ENCODE results near the gene KCNN1. TPM values are rescaled to one million over a fixed set of nuclear protein-coding genes. Genes with fewer than 3 reads are reported as not detected.

KCNN1 gene
- total RNA-seq, 1 donor, result not detected

DNA sequence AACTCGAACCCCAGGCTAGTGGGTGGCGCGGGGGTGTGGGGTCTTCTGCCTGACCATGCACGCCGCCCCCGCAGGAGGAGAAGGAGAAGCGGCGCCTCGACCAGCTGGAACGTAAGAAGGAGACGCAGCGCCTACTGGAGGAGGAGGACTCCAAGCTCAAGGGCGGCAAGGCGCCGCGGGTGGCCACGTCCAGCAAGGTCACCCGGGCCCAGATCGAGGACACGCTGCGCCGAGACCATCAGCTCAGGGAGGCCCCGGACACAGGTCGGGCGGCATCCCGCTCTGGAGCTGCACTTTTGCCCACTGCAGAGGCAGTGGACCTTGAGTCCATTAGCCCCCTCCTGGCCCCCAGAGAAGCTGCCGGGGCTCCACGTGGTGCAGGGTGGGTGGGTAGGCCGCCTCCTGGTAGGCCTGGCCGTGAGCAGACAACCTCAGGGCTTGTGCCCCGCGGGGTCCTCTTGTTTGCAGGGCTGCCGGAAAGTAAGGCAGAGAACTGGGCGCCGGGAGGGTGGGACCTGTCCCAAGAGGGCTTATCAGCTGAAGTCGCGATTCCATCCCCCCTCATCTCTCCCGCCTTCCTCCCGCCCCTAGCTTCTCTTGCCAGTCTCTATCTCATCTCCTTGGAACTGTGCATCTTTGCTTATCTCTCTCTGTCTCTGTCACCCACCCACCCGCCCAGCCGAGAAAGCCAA lies 24.2 kb upstream of the KCNN1 start:
- TF ChIP-seq, protein P1, sequence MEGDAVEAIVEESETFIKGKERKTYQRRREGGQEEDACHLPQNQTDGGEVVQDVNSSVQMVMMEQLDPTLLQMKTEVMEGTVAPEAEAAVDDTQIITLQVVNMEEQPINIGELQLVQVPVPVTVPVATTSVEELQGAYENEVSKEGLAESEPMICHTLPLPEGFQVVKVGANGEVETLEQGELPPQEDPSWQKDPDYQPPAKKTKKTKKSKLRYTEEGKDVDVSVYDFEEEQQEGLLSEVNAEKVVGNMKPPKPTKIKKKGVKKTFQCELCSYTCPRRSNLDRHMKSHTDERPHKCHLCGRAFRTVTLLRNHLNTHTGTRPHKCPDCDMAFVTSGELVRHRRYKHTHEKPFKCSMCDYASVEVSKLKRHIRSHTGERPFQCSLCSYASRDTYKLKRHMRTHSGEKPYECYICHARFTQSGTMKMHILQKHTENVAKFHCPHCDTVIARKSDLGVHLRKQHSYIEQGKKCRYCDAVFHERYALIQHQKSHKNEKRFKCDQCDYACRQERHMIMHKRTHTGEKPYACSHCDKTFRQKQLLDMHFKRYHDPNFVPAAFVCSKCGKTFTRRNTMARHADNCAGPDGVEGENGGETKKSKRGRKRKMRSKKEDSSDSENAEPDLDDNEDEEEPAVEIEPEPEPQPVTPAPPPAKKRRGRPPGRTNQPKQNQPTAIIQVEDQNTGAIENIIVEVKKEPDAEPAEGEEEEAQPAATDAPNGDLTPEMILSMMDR (IDR thresholded peaks at IDR 0.05; ENCODE audit: insufficient read depth, low read length), result no peak
- no peak overlapping the region for H3K4me3 ChIP-seq (ENCODE audit: low read depth, low read length)
- DNase-seq (ENCODE audit: low read depth), result no peak

DNA sequence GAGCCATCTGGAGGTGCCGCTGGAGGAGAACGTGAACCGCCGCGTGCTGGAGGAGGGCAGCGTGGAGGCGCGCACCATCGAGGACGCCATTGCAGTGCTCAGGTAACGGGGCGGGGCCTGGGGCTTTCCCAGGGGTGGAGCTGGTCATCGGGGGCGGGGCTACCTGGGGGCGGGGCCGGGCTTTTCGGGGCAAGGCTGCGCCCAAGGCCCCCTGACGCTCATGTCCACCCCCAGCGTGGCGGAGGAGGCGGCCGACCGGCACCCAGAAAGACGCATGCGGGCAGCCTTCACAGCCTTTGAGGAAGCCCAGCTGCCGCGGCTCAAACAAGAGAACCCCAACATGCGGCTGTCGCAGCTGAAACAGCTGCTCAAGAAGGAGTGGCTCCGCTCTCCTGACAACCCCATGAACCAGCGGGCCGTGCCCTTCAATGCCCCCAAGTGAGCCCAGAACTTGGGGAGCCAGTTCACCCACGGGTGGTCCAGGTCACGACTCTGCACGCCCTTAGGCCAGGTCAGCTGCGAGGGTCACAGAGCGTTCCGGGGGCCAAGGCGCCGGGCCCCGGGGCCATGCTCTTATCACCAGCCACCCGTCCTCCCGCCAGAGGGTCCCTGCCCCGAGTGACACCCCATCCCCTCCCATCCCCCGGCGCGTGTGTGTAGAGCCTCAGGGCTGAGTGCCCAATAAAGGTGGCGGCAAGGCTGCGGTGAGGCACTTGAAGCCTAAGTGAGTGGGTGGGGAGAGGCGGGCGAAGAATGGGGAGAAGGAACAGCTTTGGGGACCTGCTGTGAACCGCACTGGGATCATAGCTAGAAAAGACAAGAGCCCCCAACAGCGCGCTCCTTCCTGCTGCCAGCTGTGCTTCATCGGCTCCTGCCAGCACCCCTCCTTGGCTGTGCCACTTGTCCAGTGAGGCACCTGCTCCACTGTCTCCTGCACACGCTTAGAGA lies 23.4 kb upstream of the KCNN1 start:
- no peak for DNase-seq (ENCODE audit: low read depth)
- no peak overlapping the region for H3K4me3 ChIP-seq (ENCODE audit: low read depth, low read length)
- TF ChIP-seq, protein P1 (IDR thresholded peaks at IDR 0.05; ENCODE audit: insufficient read depth, low read length), result no peak

DNA sequence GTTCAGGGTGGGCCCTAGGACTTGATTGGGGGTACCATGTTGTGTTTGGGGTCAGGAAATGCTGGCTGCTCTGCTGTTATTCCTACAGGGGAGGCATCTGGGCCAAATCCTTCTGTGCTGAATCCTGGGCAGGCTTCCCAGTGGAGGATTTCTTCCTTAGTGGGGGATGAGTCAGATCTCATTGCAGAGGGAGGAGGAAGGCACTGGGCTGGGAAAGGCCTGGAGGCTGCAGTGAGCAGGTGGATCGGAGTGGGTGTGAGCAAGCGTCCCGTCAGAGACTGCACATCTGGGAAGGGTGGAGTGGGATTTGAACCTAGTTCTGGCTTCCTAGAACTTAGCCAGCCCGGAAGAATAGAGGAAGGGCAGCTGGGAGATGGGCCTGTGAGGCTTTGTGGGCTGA lies 22.6 kb upstream of the KCNN1 start:
- H3K4me3 ChIP-seq (ENCODE audit: low read depth, low read length), result no peak overlapping the region
- DNase-seq (ENCODE audit: low read depth), result peak; percentile 83
- TF ChIP-seq, protein P1 (IDR thresholded peaks at IDR 0.05; ENCODE audit: insufficient read depth, low read length), result peak; percentile 3

DNA sequence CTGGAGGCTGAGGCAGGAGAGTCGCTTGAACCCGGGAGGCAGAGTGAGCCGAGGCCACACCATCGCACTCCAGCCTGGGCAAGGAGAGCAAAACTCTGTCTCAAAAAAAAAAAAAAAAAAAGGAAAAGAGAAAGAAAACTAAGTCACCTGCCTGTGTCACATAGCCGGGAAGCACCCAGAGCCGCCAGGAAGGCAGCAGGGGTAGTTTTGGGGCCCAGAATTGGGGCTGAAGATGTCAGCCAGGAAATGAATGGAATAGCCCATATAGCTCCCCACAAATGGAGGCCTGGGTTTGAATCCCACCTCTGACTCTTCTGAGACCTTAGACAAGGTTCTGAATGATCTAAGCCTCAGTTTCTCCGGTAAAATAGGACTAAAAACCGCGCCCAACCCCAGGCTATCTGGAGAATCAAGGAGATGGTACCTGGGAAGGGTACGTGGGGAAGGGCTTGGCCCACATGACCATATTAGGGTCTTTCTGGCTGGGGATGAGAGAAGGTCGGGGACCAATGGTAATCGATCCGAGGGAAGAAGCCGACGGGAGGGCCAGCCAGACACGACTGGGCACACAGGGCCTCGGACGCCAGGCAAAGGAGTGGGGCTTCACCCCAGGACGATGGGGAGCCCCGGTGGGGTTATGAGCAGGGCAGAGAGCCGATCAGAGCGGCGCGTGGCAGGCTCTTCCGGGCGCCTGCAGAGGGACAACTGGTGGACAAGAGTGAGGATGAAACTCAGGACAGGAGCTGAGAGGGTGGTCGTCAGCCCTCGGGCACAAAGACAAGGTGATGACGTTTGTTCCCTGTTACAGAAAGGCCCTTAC lies 19.7 kb upstream of the KCNN1 start:
- H3K4me3 ChIP-seq (ENCODE audit: low read depth, low read length), result peak overlapping the region; percentile 72
- DNase-seq (ENCODE audit: low read depth), result no peak
- TF ChIP-seq, protein P1 (IDR thresholded peaks at IDR 0.05; ENCODE audit: insufficient read depth, low read length), result no peak

DNA sequence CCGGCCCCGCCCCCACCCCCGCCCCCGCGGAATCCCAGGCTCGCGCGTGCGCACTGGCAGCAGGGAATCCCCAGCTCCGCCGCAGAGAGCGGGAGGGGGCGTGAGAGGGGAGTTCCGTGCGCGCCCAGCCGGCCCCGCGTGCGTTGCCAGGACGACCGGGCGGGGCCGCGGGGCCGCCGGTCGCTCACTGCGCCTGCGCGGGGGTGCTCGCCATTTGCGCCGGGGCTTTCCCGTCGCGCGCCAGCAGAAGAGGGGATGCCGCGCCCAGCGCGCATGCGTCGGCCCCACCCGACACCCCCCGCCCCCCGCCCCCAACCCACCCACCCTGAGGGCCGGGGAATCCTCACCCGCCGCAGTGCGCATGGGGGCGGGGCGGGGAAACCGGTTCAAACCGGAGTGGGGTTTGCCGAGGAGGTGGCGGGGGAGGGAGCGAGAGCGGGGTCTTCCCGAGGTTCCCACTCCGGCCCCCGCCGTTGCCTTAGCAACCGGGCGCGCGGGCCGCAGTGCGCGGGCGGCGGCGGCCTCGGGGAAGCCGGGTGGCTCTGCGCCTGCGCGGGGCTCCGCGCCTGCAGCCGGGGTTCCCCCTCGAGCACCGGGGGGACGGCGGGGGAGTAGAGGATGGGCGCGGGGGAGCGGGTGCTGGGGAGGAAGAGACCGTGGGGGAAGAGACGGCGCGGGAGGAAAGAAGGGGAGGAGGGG lies 18.9 kb upstream of the KCNN1 start:
- H3K4me3 ChIP-seq (ENCODE audit: low read depth, low read length), result peak overlapping the region; percentile 72
- peak; percentile 84 for DNase-seq (ENCODE audit: low read depth)
- TF ChIP-seq, protein P1 (IDR thresholded peaks at IDR 0.05; ENCODE audit: insufficient read depth, low read length), result no peak

DNA sequence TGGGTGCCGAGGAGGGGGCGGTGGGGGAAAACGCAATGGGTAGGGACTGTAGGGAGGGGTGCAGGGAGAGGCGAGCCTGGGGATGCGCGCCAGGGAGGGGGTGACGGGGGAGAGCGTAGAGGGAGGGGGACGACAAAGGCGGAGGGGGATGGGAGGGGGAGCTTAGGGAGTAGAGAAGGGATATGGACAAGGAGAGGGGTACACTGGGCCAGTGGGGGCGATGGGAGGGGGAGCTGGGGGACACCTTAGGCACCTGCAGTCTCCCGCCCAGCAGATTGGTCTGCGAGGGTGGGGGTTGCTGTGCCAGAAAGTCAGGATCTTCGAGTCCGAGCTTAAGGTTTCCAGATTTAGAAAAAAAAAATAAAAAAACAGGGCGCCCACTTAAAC lies 18.4 kb upstream of the KCNN1 start:
- peak overlapping the region; percentile 64 for H3K4me3 ChIP-seq (ENCODE audit: low read depth, low read length)
- no peak for DNase-seq (ENCODE audit: low read depth)
- TF ChIP-seq, protein P1 (IDR thresholded peaks at IDR 0.05; ENCODE audit: insufficient read depth, low read length), result no peak

Measured in fibroblast of the aortic adventitia (primary cell).